H54 (cell line): Measurements from ENCODE around the gene MYH3.

Source experiments
- DNase-seq: peaks from one replicate; pipeline ENCODE4 v3.0.0; 2011; ENCODE audit warnings: low spot score, mixed read lengths; ENCODE audit not compliant: insufficient read length
- FAIRE-seq: peaks from 3 replicates; lab custom pipeline; 2011; peaks lifted over from hg19 to GRCh38; lab: Jason Lieb, UNC
- POLR2A ChIP-seq: IDR thresholded peaks from 2 replicates; pipeline ENCODE4 v1.6.1; 2011; ENCODE audit warnings: low read depth, mild to moderate bottlenecking, low read length

The MYH3 gene

DNA sequence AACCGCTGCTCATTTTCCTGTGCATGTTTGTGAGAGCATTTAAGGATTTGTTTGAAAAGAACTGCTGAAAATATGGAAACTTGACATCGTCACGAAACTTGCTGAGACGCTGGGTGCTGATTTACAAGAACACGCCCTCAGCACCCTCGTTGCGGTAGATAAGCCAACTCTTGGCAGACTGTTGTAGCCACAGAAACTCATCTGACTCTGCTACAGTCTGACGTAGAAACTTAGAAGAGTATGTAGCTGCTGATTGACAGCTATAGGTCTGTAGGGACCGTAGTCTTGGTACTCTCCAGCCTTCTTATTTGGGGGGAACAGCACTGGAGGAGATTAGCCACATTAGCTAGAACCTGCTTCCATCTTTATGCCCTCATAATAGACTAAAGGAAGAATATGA lies 71.6 kb downstream of the MYH3 start:
- DNase-seq (no peak), FAIRE-seq (no peak)
- no peak for TF ChIP-seq POLR2A

- FAIRE-seq: no peak
- no peak for TF ChIP-seq POLR2A
These were observed 73.3 kb downstream of the MYH3 start for GRCh38 chr17:10583834-10584233.

DNA sequence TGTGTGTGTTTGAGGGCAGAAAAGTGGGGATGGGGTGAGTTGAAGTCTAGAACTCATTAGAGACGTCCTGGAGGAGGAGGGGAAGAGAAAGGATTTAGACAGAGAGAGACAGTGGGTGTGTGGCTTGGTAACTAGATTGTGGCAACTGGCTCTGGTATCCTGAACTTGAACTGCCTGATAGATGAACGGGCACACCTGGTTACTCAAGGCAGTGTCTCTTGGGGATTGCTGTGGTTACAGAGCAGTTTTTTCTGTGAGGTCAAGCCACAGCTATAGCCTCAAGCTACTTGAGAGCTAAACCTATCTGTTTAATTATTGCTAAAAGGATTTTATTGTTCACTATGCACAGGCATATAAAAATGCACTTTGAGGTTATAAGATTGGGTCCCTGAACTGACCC lies 77.8 kb downstream of the MYH3 start:
- FAIRE-seq (no peak), DNase-seq (no peak)

More at GRCh38 chr17:10583834-10584233, 73.3 kb downstream of the MYH3 start:
- DNase-seq: no peak

More for the DNA sequence above, 77.8 kb downstream of the MYH3 start:
- TF ChIP-seq POLR2A: no peak
